ENCODE results near the gene YIF1B.

The YIF1B gene

DNA sequence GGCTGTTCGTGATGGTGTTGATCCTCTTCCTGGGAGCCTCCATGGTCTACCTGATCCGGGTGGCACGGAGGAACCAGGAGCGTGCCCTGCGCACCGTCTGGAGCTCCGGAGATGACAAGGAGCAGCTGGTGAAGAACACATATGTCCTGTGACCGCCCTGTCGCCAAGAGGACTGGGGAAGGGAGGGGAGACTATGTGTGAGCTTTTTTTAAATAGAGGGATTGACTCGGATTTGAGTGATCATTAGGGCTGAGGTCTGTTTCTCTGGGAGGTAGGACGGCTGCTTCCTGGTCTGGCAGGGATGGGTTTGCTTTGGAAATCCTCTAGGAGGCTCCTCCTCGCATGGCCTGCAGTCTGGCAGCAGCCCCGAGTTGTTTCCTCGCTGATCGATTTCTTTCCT is 23.9 kb downstream of the YIF1B start:
- no peak overlapping the region for H2AFZ ChIP-seq (ENCODE audit: low read length)
- no peaks in the 10 kb centered on the region for H3K9me2 ChIP-seq (replicated peaks; ENCODE audit: insufficient read depth, low read length)
- no peak overlapping the region for H3K27ac ChIP-seq (ENCODE audit: low read length)
- H3K36me3 ChIP-seq (replicated peaks; ENCODE audit: insufficient read depth, low read length) = no peaks in the 10 kb centered on the region
- TF ChIP-seq, protein P1, sequence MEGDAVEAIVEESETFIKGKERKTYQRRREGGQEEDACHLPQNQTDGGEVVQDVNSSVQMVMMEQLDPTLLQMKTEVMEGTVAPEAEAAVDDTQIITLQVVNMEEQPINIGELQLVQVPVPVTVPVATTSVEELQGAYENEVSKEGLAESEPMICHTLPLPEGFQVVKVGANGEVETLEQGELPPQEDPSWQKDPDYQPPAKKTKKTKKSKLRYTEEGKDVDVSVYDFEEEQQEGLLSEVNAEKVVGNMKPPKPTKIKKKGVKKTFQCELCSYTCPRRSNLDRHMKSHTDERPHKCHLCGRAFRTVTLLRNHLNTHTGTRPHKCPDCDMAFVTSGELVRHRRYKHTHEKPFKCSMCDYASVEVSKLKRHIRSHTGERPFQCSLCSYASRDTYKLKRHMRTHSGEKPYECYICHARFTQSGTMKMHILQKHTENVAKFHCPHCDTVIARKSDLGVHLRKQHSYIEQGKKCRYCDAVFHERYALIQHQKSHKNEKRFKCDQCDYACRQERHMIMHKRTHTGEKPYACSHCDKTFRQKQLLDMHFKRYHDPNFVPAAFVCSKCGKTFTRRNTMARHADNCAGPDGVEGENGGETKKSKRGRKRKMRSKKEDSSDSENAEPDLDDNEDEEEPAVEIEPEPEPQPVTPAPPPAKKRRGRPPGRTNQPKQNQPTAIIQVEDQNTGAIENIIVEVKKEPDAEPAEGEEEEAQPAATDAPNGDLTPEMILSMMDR (IDR thresholded peaks at IDR 0.05; ENCODE audit: low read length) = no peak
- TF ChIP-seq EZH2phosphoT487 (IDR thresholded peaks at IDR 0.05; ENCODE audit: low read length) (no peak), EZH2 (optimal IDR thresholded peaks at IDR 0.05; ENCODE audit: low read depth, low read length) (no peak)
- no peak for DNase-seq
- no peaks in the 10 kb centered on the region for H3F3A ChIP-seq (ENCODE audit: insufficient read depth, low read length)
- peaks cover 24% of the 10 kb centered on the region for H3K27me3 ChIP-seq (replicated peaks; ENCODE audit: insufficient read depth, low read length)
- no peaks in the 10 kb centered on the region for H3K4me1 ChIP-seq (ENCODE audit: low read length)
- H3K4me2 ChIP-seq (ENCODE audit: low read depth, low read length) = no peak overlapping the region
- no peaks in the 10 kb centered on the region for H3K9me3 ChIP-seq (replicated peaks; ENCODE audit: insufficient read depth, low read length)
- H3K79me2 ChIP-seq (ENCODE audit: low read length) = no peaks in the 10 kb centered on the region
- no peaks in the 10 kb centered on the region for H4K20me1 ChIP-seq (ENCODE audit: insufficient read depth, low read length)
- no peak overlapping the region for H3K4me3 ChIP-seq (ENCODE audit: low read length)
- H3K9ac ChIP-seq (ENCODE audit: low read length) = no peak overlapping the region

DNA sequence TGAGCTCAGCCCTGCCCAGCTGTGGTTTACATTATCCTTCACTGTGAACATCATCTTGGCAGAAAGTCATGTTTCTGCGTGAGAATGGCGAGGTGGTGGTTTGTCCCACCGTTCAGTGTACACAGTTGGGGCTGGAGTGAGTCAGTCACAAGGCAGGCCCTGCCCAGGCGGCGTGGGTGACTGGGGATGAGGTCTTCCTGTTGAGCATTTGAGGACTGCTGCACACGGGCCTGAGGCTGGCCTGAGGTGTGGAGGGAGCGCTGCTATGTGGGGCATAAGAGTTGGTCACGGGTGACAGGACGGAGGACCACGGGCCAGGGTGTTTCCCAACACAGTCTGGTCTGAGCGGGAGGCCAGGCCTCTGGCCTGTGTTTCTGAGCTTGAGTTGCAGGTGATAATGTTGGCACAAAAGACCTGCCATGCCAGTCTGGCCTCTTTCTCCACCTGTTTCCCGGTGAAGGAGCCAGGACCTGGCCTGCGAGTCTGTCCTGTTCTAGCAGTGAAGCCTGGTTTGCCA is 25.1 kb downstream of the YIF1B start:
- no peak overlapping the region for H3K27ac ChIP-seq (ENCODE audit: low read length)

DNA sequence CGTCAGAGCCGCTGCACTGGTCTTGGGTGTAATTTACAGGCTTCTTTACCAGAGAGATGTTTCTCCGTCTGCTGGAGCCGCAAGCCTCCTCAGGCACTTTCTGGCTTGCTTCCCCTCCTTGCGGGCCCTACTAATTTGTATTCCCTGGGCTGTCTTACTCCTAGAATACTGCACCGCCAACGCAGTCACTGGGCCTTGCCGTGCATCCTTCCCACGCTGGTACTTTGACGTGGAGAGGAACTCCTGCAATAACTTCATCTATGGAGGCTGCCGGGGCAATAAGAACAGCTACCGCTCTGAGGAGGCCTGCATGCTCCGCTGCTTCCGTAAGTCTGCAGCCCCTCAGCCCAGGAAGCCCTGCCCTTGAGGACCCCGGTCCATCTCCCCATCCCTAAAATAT is 25.8 kb downstream of the YIF1B start:
- no peaks in the 10 kb centered on the region for H3K9me3 ChIP-seq (replicated peaks; ENCODE audit: insufficient read depth, low read length)
- DNase-seq = no peak
- peaks cover 24% of the 10 kb centered on the region for H3K27me3 ChIP-seq (replicated peaks; ENCODE audit: insufficient read depth, low read length)
- no peak overlapping the region for H2AFZ ChIP-seq (ENCODE audit: low read length)
- no peak overlapping the region for H3K27ac ChIP-seq (ENCODE audit: low read length)
- no peaks in the 10 kb centered on the region for H3F3A ChIP-seq (ENCODE audit: insufficient read depth, low read length)
- no peaks in the 10 kb centered on the region for H3K79me2 ChIP-seq (ENCODE audit: low read length)
- TF ChIP-seq, protein P1 (IDR thresholded peaks at IDR 0.05; ENCODE audit: low read length) = no peak
- TF ChIP-seq EZH2phosphoT487 (IDR thresholded peaks at IDR 0.05; ENCODE audit: low read length) (no peak), EZH2 (optimal IDR thresholded peaks at IDR 0.05; ENCODE audit: low read depth, low read length) (no peak)
- H3K4me2 ChIP-seq (ENCODE audit: low read depth, low read length) = no peak overlapping the region
- no peaks in the 10 kb centered on the region for H3K4me1 ChIP-seq (ENCODE audit: low read length)
- no peak overlapping the region for H3K4me3 ChIP-seq (ENCODE audit: low read length)
- H4K20me1 ChIP-seq (ENCODE audit: insufficient read depth, low read length) = no peaks in the 10 kb centered on the region
- H3K9me2 ChIP-seq (replicated peaks; ENCODE audit: insufficient read depth, low read length) = no peaks in the 10 kb centered on the region
- no peak overlapping the region for H3K9ac ChIP-seq (ENCODE audit: low read length)
- no peaks in the 10 kb centered on the region for H3K36me3 ChIP-seq (replicated peaks; ENCODE audit: insufficient read depth, low read length)

More for the DNA sequence above, 25.1 kb downstream of the YIF1B start:
- no peak overlapping the region for H3K9ac ChIP-seq (ENCODE audit: low read length)
- DNase-seq = no peak
- H3K79me2 ChIP-seq (ENCODE audit: low read length) = no peaks in the 10 kb centered on the region
- H3K4me1 ChIP-seq (ENCODE audit: low read length) = no peaks in the 10 kb centered on the region
- H3K9me2 ChIP-seq (replicated peaks; ENCODE audit: insufficient read depth, low read length) = no peaks in the 10 kb centered on the region
- H3K9me3 ChIP-seq (replicated peaks; ENCODE audit: insufficient read depth, low read length) = no peaks in the 10 kb centered on the region
- no peaks in the 10 kb centered on the region for H3K36me3 ChIP-seq (replicated peaks; ENCODE audit: insufficient read depth, low read length)
- no peak for TF ChIP-seq EZH2 (optimal IDR thresholded peaks at IDR 0.05; ENCODE audit: low read depth, low read length)
- TF ChIP-seq, protein P1 (IDR thresholded peaks at IDR 0.05; ENCODE audit: low read length) = no peak
- no peak for TF ChIP-seq EZH2phosphoT487 (IDR thresholded peaks at IDR 0.05; ENCODE audit: low read length)
- peaks cover 24% of the 10 kb centered on the region for H3K27me3 ChIP-seq (replicated peaks; ENCODE audit: insufficient read depth, low read length)
- H3K4me3 ChIP-seq (ENCODE audit: low read length) = no peak overlapping the region
- no peaks in the 10 kb centered on the region for H4K20me1 ChIP-seq (ENCODE audit: insufficient read depth, low read length)
- H3K4me2 ChIP-seq (ENCODE audit: low read depth, low read length) = no peak overlapping the region
- no peaks in the 10 kb centered on the region for H3F3A ChIP-seq (ENCODE audit: insufficient read depth, low read length)
- H2AFZ ChIP-seq (ENCODE audit: low read length) = no peak overlapping the region

Measured in MM.1S (cell line).